ENCODE measurements around the gene IL17RB.

GRCh38 chr3:53845103-53845880, 1.1 kb upstream of the IL17RB start:
- no peak for TF ChIP-seq GATA2 (IDR thresholded peaks at IDR 0.05; ENCODE audit: low read depth, low read length)
- TF ChIP-seq GATA3 (IDR thresholded peaks at IDR 0.05; ENCODE audit: low read depth, low read length), result no peak
